ENCODE data around the gene PKP1.

Gene PKP1

GRCh38 chr1:201354901-201355295 lies 71.6 kb downstream of the PKP1 start:
- DNase-seq, result no peak

GRCh38 chr1:201355471-201355870 lies 72.2 kb downstream of the PKP1 start:
- DNase-seq, result no peak

- no peak for DNase-seq
Measured at GRCh38 chr1:201356236-201356635, 72.9 kb downstream of the PKP1 start.

GRCh38 chr1:201356701-201357100 lies 73.4 kb downstream of the PKP1 start:
- no peak for DNase-seq

GRCh38 chr1:201357211-201357610 lies 73.9 kb downstream of the PKP1 start:
- no peak for DNase-seq

GRCh38 chr1:201357636-201358348 lies 74.5 kb downstream of the PKP1 start:
- no peak for DNase-seq

- no peak for DNase-seq
Measured at GRCh38 chr1:201358596-201358995, 75.3 kb downstream of the PKP1 start.

- DNase-seq, result no peak
Measured at GRCh38 chr1:201359031-201359872, 75.9 kb downstream of the PKP1 start.

GRCh38 chr1:201359873-201360210 lies 76.5 kb downstream of the PKP1 start:
- no peak for DNase-seq

- DNase-seq, result no peak
Measured at GRCh38 chr1:201360486-201360885, 77.2 kb downstream of the PKP1 start.

- no peak for DNase-seq
Measured at GRCh38 chr1:201360901-201361651, 77.8 kb downstream of the PKP1 start.

GRCh38 chr1:201361652-201362504 lies 78.6 kb downstream of the PKP1 start:
- DNase-seq, result peak; percentile 36

- no peak for DNase-seq
Measured at GRCh38 chr1:201362906-201363305, 79.6 kb downstream of the PKP1 start.

GRCh38 chr1:201363467-201363866 lies 80.2 kb downstream of the PKP1 start:
- DNase-seq, result no peak

- no peak for DNase-seq
Measured at GRCh38 chr1:201364808-201365105, 81.5 kb downstream of the PKP1 start.

GRCh38 chr1:201365251-201365650 lies 81.9 kb downstream of the PKP1 start:
- DNase-seq, result no peak

GRCh38 chr1:201366696-201367095 lies 83.4 kb downstream of the PKP1 start:
- no peak for DNase-seq

- DNase-seq, result no peak
Measured at GRCh38 chr1:201369209-201369608, 85.9 kb downstream of the PKP1 start.

- no peak for DNase-seq
Measured at GRCh38 chr1:201370500-201370899, 87.2 kb downstream of the PKP1 start.

GRCh38 chr1:201371276-201371675 lies 88.0 kb downstream of the PKP1 start:
- DNase-seq, result no peak

GRCh38 chr1:201371792-201372191 lies 88.5 kb downstream of the PKP1 start:
- no peak for DNase-seq

- peak; percentile 69 for DNase-seq
Measured at GRCh38 chr1:201374364-201374763, 91.1 kb downstream of the PKP1 start.

GRCh38 chr1:201375169-201375568 lies 91.9 kb downstream of the PKP1 start:
- no peak for DNase-seq
